NCI-H524 (cell line): ENCODE measurements around the gene HADH.
"Not testable (repeated sequence)": the region's sequence is repeated elsewhere in the genome, so short reads cannot be mapped to it uniquely, and the experiment has no call there.

Source experiments
- DNase-seq, 2 experiments: peaks; one replicate each; lab custom pipeline; 2025; lab: John Stamatoyannopoulos, UW

Gene HADH

DNA sequence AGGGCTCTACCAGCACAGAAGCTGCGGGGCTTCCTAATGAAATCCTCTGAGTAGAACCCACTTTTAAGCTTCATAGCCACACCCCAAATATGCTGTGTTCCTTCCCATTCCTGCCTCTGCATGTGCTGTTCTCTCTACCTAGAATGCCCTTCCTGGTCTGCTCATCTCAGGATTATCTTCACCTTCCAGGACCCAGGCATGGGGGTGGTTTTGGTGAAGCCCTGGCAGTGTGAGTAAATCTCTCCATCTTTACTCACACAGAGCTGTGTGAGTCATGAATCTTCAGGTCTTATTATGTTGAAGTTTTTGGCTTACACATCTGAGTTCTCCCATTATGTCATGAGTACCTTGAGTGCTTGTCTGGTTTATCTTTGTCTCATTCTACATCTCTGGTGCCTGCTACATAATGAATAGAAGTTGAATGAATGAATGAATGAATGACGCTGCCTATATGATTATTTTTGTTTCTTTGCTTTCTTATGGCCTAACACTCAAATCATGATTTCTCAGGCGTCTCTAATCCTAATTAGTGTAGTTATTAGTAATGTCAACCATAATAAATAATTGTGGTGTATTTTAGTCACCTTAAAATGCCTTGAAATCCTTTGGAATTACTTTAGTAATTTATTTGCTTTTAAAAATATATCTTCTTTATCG is 41.9 kb downstream of the HADH start:
- no peak for DNase-seq

DNA sequence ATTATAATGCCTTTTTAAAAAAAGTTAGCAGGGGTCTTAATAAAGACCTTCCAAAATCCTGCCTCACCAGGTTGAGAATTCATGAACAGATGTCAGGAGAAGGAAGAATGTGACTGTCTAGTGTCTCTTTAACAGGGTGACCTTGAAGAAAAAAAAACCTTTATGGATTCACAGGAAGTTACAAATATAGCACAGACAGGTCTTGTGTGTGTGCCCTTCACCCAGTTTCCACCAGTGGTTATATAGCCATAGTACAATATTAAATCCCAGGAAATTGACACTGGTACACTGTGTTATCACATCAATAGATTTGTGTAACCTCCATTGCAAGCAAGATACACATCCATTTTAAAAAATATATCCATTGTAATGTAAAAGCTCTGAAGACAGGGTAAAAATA is 43.7 kb downstream of the HADH start:
- DNase-seq = no peak

DNA sequence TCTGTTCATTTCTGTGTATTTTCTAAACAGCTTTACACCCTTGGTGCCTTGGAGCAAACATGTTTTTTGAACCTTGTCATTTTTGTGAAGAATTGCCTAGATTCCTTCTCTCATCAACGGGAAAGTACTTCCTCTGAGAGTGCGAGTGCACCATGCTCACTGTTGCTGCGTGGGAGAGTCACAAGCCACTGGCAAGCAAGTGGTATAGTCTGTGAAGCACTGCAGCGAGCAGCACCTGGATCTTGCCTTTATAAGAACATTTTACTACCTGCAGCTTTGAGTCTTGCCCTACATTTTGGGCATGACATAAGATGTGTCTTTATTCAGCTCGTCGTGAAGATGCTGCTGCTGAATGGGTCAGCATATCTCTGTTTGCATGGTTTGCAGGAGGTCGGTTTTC is 44.9 kb downstream of the HADH start:
- DNase-seq = no peak

DNA sequence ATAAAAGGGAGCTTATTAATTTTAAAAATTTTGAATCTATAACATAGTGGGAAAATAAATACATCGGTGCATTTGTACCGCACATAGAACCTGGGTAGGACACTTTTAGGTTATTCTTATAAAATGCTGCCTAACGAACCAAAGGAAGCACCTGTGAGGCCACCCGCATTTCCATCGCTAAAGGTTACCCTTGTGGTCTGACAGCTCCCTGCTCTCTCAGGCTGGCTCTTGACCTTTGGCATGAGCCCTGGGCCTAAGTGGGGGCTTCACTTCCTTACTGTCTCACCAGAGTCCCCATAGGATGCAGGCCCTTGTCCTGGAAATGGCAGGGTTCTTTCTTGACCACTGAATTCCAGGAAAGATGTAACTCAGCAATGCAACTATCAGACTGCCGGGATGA is 46.0 kb downstream of the HADH start:
- DNase-seq = no peak

DNA sequence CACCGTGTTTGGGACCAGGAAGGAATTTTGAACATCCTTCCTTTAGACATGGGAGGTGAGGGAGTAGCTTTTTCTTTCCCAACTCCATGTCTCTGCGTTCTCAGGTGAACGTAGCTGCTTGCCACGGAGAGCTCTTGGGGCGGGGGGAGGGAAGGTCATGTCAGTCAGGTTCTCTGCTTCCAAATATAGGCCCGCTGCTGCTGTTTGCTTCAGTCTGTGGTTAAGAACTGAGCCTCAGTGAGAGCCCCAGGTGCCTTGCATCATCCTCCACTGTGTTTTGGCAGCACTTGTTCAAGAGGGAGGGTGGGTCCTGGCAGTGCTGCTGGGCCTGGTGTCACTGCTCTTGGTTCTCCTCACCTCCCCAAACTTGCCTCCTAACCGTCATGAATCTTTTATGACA is 46.5 kb downstream of the HADH start:
- DNase-seq = no peak

DNA sequence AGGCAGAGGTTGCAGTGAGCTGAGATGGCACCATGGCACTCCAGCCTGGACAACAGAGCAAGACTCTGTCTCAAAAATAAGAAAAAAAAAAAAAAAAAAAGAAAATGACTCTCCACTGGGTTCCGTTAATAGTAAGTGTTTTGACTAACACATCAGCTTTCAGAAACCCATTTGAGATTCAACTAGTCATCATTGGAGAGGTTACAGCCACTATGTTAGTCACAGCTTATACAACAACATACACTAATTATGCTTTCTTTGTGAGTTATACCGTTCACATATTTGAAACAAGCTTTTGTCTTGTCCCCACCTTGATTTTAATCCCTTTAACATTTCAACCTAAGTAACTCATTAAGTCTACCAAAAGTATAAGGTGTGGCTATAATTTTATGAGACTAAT is 48.2 kb downstream of the HADH start:
- DNase-seq = no peak

DNA sequence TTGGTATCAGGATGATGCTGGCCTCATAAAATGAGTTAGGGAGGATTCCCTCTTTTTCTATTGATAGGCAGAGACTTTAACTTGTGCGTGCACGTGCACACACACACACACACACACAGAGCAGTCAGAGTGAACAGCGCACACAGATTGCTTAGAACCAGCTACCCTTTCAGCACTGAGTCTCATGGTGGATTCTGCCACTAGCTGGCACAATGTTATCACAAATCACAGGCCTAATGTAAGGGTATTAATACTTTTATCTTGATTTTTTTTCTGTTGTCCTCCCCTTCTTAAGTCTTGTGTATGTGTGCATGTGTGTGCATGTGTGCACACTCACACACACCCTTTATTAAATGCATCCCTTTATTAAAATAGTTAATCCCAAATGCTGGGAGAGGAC is 53.2 kb downstream of the HADH start:
- no peak for DNase-seq

DNA sequence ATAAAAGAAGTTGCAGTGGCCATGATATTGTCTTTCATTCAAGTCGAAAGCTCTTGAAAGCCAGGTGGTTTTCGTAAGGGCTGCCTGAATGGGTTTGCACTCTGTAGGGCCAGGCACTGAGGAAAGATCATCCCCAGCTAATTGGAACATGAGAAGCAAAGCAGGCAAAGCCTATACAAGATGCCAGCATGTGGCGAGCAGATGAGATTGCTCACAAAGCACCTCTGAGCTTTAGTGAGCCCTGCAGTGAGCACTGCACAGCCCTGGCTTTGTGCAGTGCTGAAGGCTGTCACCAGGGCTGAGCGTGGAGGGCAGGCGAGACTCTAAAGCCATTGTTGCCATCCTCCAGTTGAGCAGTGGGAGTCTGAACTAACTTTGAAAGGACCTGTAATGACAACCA is 53.8 kb downstream of the HADH start:
- DNase-seq = peak in 1 of 2 experiments; percentile 49

DNA sequence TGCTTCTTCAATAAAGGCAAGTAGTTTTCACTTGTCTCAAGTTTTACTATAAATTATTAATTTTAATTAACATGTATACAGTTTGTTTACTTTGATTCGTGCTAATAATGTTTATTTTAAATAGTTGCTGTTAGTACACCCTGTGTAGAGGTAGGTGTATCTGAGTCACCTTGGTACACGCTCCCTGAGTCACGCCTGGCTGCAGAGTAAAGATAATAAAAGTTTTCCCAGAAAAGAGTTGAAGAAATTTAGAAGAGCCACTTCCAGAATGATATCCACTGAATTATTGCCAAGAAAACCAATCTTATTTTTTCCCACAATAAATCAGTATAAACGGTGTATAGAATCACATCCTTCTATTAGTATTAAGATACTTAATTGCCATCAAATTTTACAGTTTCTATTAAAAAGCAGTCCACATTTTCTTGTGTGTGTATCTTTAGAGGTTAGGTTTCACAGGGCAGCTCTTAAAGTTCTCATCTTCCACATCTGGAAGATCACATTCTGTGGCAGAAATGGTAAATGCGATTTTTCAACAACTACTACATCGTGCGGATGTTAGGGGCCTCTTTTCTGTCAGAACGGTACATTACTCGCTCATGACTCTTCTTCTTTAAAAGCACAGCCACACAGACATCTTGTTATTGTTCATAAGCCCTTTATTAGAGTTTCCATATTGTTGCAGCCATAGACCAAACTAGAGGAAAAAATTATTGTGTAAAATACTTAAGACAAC is 55.4 kb downstream of the HADH start:
- DNase-seq = no peak

DNA sequence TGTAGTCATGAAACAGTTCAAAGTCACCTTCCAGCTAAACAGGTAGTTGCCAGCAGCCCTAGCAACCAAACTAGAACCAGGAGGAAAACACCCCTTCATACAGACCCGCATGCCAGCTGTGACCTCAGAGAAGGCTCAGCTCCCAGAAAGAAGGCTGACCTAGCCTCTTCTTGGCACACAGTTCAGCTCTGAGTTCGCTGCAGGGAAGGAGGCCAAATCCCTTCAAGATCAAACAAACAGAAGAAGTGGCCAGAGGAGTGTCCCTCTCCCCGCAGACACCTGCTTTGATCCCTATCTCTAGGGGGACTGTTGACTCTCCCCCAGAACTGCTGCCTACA is 56.0 kb downstream of the HADH start:
- no peak for DNase-seq

DNA sequence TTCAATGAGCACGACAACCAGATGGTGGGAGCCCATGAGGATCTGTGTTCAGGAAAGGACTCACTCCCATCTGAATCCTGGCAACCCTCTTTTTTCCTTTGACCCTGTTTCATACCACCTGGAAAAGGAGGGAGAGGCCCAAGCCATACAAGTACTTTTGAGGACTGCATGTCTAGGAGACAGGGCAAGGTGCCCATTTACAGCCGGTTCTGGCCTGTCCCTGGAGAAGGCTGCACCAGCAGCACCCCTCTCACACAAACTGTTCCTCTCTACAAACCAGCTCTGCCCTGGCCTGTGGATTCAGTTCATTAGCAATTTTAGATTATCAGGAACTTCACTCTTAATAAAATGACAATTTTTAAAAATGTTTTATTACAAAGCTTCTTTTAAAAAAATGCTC is 57.5 kb downstream of the HADH start:
- no peak for DNase-seq

DNA sequence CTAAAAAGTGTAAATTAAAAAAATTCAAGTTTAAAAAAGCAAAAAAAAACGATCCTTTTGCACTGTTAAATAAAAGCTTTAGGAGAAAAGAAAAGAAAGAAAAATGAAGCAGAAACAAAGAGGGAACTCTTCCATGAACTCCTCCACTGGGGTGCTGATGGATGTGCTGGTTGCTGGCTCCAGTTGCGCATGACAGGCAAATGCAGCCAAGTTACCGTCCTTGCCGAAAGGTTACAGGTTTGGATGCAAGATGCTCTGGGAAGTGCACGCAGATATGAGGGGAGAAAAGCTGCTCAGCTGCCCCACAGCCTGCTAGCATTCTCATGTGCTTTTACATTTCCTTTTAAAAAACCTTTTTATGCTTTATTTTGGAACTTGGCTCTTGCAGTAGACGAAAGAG is 58.5 kb downstream of the HADH start:
- DNase-seq = no peak

DNA sequence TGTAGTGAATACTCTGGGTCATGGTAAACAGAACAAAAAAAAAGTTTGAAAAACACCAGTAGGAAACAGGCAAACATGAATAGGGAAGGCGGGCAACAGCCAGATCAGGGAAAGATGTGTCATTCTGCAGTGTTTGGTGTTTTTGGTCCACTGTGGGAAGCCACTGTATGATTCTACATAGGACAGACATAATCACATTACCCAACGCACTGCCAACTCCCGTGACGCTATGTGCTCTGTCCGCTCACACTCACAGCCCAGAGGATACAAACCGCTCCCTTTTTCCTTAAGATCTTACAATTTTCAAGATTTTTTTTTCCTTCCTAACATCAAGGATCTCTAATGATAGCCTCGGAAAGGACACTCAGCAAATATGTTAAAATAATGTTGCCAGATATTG is 59.3 kb downstream of the HADH start:
- no peak for DNase-seq

DNA sequence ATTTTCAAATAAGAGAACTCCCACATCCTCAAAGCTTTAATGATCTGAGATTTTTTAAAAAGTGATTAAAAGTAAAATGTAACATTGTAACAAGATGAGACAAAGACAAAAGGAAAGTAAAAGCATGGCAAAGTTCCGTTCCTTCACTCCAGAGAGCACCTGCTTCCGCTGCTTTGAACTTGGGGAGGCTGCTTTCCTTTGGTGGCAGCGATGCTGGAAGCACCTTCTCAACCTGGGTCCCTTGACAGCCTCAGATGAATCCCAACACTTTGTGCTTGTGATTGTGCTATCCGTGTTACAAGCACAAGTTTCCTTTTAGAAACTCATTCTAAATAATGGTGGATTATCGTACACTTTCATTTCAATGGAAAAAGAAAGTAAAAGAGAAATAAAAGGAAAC is 59.7 kb downstream of the HADH start:
- no peak for DNase-seq

DNA sequence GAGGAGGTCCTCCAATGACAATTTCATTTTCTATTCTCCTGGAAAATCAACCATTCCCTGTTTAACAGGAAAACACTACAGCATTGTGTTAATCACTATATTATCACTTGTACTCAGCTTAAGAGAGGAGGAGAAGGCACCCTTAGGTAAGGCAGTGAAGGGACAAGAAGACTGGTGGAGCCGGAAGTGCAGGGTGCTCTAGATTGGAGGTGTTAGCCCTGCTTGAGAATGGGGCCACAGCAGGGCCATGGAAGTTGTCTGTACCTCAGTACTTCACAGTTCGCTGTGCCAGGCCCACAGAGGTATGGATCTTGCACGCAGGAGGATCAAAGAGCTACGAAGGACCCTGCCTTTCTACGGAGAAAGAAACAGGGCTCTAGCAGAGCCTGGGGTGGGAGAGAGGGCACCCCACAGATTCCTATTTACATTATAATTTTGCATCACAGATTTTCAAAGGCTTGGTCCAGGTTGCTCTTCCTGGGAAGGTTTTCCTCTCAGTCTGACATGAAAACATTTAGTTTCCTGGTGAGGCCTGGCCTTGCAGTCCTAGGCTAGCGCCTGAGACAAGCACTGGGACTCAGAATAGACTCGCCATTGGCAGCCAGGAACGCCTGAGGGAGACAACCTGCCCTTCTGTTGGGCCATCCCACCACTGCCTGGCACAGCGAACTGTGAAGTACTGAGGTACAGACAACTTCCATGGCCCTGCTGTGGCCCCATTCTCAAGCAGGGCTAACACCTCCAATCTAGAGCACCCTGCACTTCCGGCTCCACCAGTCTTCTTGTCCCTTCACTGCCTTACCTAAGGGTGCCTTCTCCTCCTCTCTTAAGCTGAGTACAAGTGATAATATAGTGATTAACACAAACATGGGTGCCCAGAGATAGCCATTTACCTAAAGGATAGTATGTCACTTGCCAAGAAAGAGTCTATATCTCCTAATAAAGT is 60.8 kb downstream of the HADH start:
- DNase-seq = not testable (repeated sequence)

DNA sequence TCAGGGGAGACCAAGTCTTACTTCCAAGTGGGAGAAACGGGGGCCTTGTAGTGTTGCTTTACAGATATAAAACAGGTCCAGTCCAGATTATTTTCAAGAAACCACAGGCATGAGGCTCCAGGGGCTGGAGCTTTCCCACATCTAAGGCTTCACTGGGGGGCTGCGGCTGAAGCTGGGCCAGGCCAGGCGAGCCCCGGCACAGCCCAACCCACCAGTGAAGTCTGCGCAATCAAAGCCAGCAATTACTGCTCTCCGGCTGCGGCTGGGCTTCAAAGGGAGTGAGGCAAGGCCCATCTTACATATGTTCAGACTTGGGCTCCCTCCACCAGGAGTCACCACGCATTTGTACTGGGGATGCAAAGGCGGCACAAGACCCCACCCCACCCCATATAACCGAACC is 61.7 kb downstream of the HADH start:
- DNase-seq = no peak

DNA sequence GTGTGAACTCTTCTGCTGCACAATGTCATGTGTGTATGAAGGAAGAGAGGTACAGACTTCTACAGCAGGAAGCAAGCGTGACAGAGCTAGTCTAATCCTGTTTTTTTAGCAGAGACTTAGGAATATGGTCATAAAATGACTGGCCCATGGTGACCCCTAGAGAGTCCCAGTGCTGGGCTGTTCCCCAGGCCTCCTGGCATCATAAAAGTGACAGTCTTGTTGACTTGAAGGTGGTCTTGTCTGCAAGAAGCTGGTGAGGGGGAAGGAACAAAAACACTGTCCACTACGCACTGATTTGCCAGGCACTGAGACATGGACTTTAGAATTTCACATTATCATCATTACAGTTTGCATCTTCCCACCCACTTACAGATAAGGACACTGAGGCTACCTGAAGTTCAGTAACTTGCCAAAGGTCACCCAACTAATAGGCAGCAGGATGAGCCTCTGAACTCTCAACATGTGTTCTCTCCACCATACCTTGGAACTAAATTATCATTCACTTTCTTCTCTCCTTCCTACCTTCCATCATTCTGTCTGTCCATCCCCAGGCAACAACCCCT is 63.0 kb downstream of the HADH start:
- no peak for DNase-seq

DNA sequence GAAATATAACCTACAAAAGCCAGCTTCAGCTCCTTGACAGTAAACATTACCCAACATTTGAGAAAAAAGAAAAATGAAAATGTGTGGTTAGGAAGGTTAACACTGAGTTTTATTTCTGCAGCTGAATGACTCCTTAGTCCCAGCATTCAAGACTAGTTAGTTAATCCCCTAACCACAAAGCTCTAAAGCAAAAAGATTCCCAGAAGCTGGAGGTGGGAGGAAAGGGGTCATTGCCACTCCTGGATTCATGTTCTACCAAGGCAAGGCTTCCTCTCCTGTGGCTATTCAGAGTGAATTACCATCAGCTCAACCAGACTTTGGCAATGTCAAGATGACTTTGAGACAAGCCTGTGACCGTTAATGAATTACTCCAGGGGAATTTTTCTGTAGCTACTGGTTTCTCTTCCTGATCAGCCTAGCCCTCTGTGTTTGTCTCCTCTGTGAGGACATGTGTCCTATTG is 63.6 kb downstream of the HADH start:
- DNase-seq = no peak

DNA sequence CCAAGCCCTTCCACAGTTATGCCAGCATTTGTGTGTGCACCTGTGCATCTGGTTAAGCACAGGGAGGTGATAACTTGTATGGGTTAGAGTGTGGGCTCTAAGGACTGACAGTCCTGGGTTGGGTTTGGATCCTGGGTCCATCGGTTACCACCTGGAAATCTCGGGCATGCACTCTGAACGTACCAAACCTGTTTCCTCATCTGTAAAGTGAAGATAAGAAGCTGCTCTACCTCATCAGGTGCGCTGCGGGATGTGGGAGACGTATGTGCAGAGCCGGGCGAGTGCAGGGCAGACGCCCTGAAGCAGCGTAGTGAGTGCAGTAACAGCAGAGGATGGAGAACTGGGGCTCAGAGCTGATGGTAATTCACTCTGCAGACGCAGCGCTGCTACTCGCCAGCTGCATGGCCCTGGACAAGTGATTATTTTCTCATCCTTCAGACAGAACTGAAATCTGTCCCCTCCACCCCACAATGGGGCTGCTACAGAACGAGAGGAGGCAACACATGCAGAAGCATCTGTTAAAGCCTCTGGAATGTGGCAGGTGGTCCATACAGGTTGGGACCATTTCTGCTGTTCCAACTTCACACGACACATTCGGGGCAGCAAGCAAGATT is 64.4 kb downstream of the HADH start:
- DNase-seq = peak in 1 of 2 experiments; percentile 20

DNA sequence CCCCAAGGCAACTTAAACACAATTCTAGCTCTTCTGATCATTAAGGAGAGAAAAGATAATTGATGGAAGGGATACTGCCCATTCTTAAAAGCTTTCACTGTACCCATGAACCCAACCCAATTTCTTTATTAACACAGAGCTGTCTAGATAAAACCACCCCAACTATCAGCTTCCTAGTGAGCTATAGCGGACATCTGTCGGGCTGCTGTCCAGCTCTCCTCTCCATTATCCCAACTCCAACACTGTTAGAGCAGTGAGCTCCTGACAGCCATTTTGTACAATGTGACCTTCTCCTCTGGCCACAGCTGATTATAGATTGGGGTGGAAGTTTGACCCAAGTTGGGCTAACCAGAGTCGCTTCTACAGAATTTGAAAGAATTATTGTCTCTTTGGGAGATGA is 66.1 kb downstream of the HADH start:
- no peak for DNase-seq

DNA sequence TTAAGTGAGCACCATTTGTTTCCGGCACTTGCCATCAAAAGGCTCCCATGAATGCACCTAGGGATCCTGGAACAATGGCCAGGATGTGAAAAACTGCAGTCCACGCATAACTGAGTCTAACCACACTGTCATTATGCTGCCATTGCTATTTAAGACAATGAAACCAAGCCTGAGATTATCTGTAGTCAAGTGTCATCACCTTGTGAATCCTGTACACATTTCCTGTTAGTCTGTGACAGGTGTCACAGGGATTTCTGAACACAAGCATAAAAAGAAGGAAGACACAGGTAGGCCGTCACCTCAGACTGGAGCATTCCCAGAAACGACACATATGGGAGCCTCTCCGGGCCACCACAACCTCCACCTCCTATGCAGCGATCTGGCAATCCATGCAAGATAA is 66.7 kb downstream of the HADH start:
- no peak for DNase-seq
